HG03066 (cell line): ENCODE data around the gene LHFPL6.

ENCODE experiments used
- ATAC-seq: cut with Tn5 transposase; IDR thresholded peaks from one replicate; pipeline ENCODE4 v1.9.1; 2021; ENCODE audit warnings: low read depth; ENCODE audit not compliant: unreplicated experiment

LHFPL6 gene

GRCh38 chr13:39419068-39419467 is 183.9 kb downstream of the LHFPL6 start:
- no peak for ATAC-seq

GRCh38 chr13:39418424-39418823 is 184.6 kb downstream of the LHFPL6 start:
- ATAC-seq = no peak

- ATAC-seq = no peak
These were observed 185.3 kb downstream of the LHFPL6 start for GRCh38 chr13:39417643-39418042.

GRCh38 chr13:39417131-39417530 is 185.9 kb downstream of the LHFPL6 start:
- no peak for ATAC-seq

GRCh38 chr13:39415008-39415802 is 187.8 kb downstream of the LHFPL6 start:
- no peak for ATAC-seq

- no peak for ATAC-seq
These were observed 188.7 kb downstream of the LHFPL6 start for GRCh38 chr13:39414339-39414738.

- ATAC-seq = no peak
These were observed 191.5 kb downstream of the LHFPL6 start for GRCh38 chr13:39411511-39411910.

- ATAC-seq = no peak
These were observed 192.0 kb downstream of the LHFPL6 start for GRCh38 chr13:39410964-39411363.

GRCh38 chr13:39410096-39410901 is 192.7 kb downstream of the LHFPL6 start:
- no peak for ATAC-seq

- ATAC-seq = no peak
These were observed 194.5 kb downstream of the LHFPL6 start for GRCh38 chr13:39408512-39408911.

- no peak for ATAC-seq
These were observed 195.2 kb downstream of the LHFPL6 start for GRCh38 chr13:39407786-39408185.

- no peak for ATAC-seq
These were observed 195.9 kb downstream of the LHFPL6 start for GRCh38 chr13:39407138-39407537.

GRCh38 chr13:39406688-39407087 is 196.3 kb downstream of the LHFPL6 start:
- ATAC-seq = no peak

GRCh38 chr13:39405596-39406205 is 197.3 kb downstream of the LHFPL6 start:
- no peak for ATAC-seq

- no peak for ATAC-seq
These were observed 197.9 kb downstream of the LHFPL6 start for GRCh38 chr13:39405107-39405506.

- ATAC-seq = no peak
These were observed 199.9 kb downstream of the LHFPL6 start for GRCh38 chr13:39403106-39403505.

GRCh38 chr13:39402221-39402970 is 200.6 kb downstream of the LHFPL6 start:
- no peak for ATAC-seq

- ATAC-seq = no peak
These were observed 201.2 kb downstream of the LHFPL6 start for GRCh38 chr13:39401756-39402155.

GRCh38 chr13:39401046-39401705 is 201.8 kb downstream of the LHFPL6 start:
- ATAC-seq = no peak

- ATAC-seq = no peak
These were observed 203.9 kb downstream of the LHFPL6 start for GRCh38 chr13:39399102-39399501.
